ENCODE data around the gene ME3. TPM values are rescaled to one million over a fixed set of nuclear protein-coding genes. Genes with fewer than 3 reads are reported as not detected.

ME3 gene
- total RNA-seq, 1 experiment from 2014 or later, result 14.2 TPM

DNA sequence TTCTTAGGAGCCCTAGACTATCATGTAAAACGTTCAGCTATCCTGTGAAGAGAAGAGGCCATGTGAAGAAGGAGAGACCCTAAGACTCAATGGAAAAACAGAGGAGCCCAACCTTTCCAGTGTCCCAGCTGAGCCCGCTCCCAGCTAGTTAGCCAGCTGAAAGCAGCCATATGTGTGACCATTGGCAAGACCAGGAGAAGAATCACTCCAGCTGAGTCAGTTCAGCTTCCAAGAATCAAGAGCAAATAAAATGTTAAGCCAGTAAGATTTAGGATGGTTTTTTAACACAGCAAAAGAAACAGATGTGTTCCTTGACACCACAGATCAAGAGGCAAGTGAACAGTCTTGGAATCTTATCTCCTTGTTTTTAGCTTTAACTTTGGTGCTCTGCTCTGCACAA lies 189.7 kb downstream of the ME3 start:
- Mint-ChIP-seq H3K27me3 (ENCODE audit: unreplicated experiment) (no peaks in the 10 kb centered on the region), H3K27ac (ENCODE audit: unreplicated experiment) (peak overlapping the region; percentile 14), H3K9me3 (ENCODE audit: low read depth, unreplicated experiment) (no peaks in the 10 kb centered on the region), H3K4me3 (ENCODE audit: low read depth, unreplicated experiment) (no peak overlapping the region), H3K36me3 (ENCODE audit: insufficient read depth, unreplicated experiment) (no peaks in the 10 kb centered on the region), H3K4me1 (ENCODE audit: low read depth, unreplicated experiment) (peaks cover 46% of the 10 kb centered on the region)
- intact Hi-C loops (cut with micrococcal nuclease; ENCODE audit: unreplicated experiment), result loop anchor here (5.0 kb wide), 1 partner anchor 40 kb away; no protein-coding TSS in a partner anchor
- DNase-seq, result no peak
- no TSS peak for BruUV-seq (replicated peaks)
- CTCF ChIA-PET, result interaction anchor here (0.6 kb wide), 1 partner anchor 136 kb away, joined by 3 read pairs; no protein-coding TSS in a partner anchor
- TF ChIP-seq, protein P1, sequence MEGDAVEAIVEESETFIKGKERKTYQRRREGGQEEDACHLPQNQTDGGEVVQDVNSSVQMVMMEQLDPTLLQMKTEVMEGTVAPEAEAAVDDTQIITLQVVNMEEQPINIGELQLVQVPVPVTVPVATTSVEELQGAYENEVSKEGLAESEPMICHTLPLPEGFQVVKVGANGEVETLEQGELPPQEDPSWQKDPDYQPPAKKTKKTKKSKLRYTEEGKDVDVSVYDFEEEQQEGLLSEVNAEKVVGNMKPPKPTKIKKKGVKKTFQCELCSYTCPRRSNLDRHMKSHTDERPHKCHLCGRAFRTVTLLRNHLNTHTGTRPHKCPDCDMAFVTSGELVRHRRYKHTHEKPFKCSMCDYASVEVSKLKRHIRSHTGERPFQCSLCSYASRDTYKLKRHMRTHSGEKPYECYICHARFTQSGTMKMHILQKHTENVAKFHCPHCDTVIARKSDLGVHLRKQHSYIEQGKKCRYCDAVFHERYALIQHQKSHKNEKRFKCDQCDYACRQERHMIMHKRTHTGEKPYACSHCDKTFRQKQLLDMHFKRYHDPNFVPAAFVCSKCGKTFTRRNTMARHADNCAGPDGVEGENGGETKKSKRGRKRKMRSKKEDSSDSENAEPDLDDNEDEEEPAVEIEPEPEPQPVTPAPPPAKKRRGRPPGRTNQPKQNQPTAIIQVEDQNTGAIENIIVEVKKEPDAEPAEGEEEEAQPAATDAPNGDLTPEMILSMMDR (IDR thresholded peaks at IDR 0.05; ENCODE audit: unreplicated experiment), result no peak

DNA sequence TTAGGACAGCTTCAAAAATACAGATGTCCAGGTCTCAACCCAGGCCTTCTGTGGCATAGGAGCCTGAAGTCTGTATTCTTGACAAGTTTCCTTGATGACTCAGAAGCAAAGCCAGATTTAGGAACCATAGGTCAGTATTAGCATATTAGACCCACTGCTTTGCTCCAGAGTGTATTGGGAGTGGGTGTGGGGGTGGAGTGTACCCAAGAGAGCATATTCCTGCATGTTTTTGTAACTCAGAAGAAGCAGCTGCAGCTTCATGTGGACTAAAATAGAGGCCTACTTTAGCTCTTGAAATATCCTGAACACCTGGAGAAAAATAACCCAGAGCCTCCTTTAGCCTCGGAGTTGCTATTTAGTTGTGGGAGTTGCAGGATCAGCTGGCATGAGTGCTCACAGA lies 191.0 kb downstream of the ME3 start:
- Mint-ChIP-seq H3K4me1 (ENCODE audit: low read depth, unreplicated experiment) (peaks cover 39% of the 10 kb centered on the region), H3K27me3 (ENCODE audit: unreplicated experiment) (no peaks in the 10 kb centered on the region), H3K27ac (ENCODE audit: unreplicated experiment) (no peak overlapping the region), H3K36me3 (ENCODE audit: insufficient read depth, unreplicated experiment) (no peaks in the 10 kb centered on the region), H3K4me3 (ENCODE audit: low read depth, unreplicated experiment) (no peak overlapping the region), H3K9me3 (ENCODE audit: low read depth, unreplicated experiment) (no peaks in the 10 kb centered on the region)
- intact Hi-C loops (cut with micrococcal nuclease; ENCODE audit: unreplicated experiment), result loop anchor here (5.0 kb wide), 1 partner anchor 41 kb away; no protein-coding TSS in a partner anchor
- TF ChIP-seq, protein P1 (IDR thresholded peaks at IDR 0.05; ENCODE audit: unreplicated experiment), result no peak
- DNase-seq, result no peak
- CTCF ChIA-PET, result no interaction called here
- BruUV-seq (replicated peaks), result no TSS peak

DNA sequence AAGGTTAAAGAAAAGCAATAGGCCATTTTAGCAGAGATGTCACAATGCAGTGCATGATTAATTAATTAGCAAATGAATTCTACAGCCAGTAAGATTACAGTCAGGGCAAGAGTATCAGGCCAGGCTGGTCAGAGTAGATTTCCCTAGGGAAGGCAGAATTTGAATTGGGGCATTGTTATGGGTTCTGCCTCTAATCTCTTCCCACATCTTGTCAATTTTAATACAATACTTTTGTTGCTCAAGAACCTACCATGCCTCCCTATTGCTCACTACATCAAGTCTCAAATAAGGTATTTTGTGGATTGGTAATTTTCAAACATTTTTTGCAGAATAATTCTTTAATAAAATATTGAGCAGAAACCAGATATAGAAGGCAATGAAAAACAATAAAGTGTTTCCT lies 194.1 kb downstream of the ME3 start:
- BruUV-seq (replicated peaks), result no TSS peak
- DNase-seq, result no peak
- Mint-ChIP-seq H3K36me3 (ENCODE audit: insufficient read depth, unreplicated experiment) (no peaks in the 10 kb centered on the region), H3K27me3 (ENCODE audit: unreplicated experiment) (no peaks in the 10 kb centered on the region), H3K9me3 (ENCODE audit: low read depth, unreplicated experiment) (no peaks in the 10 kb centered on the region), H3K27ac (ENCODE audit: unreplicated experiment) (no peak overlapping the region), H3K4me3 (ENCODE audit: low read depth, unreplicated experiment) (no peak overlapping the region), H3K4me1 (ENCODE audit: low read depth, unreplicated experiment) (peaks cover 11% of the 10 kb centered on the region)
- TF ChIP-seq, protein P1 (IDR thresholded peaks at IDR 0.05; ENCODE audit: unreplicated experiment), result no peak
- CTCF ChIA-PET, result no interaction called here
- intact Hi-C loops (cut with micrococcal nuclease; ENCODE audit: unreplicated experiment), result no loop called here

DNA sequence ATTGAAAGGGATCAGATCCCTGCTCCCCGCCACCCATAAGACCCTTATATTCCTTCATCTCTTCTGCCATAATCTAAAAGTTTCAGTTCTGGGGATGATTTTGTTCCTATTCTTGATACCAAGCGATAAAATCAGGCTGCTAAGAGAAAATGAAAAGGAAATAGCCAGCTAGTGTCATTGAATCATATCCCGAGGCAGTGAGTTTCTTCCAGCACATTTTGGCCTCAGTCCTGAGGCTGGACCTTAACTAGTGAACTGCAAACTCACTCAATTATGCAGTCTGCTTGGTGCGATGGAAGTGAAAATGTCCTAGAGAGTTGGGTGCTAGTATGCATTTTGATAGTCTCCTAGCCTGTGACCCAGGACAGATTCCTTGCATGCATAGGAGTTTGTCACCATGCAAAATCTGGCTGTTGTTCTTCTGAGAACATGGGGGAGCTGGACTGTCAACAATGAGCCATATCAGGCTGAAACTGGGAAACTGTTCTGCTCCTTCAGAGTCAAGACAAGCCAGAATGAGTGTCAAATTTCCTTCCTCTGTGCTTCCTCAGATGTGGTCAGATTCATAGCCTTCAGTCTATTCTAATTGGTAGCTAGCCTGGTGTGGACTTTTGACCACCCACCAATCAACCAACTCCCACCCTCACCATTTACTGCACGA lies 194.8 kb downstream of the ME3 start:
- Mint-ChIP-seq H3K27me3 (ENCODE audit: unreplicated experiment) (no peaks in the 10 kb centered on the region), H3K36me3 (ENCODE audit: insufficient read depth, unreplicated experiment) (no peaks in the 10 kb centered on the region), H3K27ac (ENCODE audit: unreplicated experiment) (no peak overlapping the region), H3K9me3 (ENCODE audit: low read depth, unreplicated experiment) (no peaks in the 10 kb centered on the region), H3K4me1 (ENCODE audit: low read depth, unreplicated experiment) (peaks cover 4% of the 10 kb centered on the region), H3K4me3 (ENCODE audit: low read depth, unreplicated experiment) (no peak overlapping the region)
- BruUV-seq (replicated peaks), result no TSS peak
- intact Hi-C loops (cut with micrococcal nuclease; ENCODE audit: unreplicated experiment), result no loop called here
- TF ChIP-seq, protein P1 (IDR thresholded peaks at IDR 0.05; ENCODE audit: unreplicated experiment), result no peak
- DNase-seq, result no peak
- CTCF ChIA-PET, result no interaction called here
